ENCODE results near the gene TAS2R3. TPM values are rescaled to one million over a fixed set of nuclear protein-coding genes. Genes with fewer than 3 reads are reported as not detected.
A peak's percentile ranks its signal among the peaks of the same experiment; 100 is the strongest.

The TAS2R3 gene
- total and polyA plus RNA-seq, 4 donors, result 0.47 to 4.1 TPM; not detected in 2

- WGBS, result under 1% methylated on average over 6 of the region's 6 CpGs
- peak overlapping the region; percentile 23 to 87 for H3K9ac ChIP-seq (ENCODE audit: low read depth in 1 of 2, low read length in 2 of 2)
- no peak for TF ChIP-seq FOXA1 (IDR thresholded peaks at IDR 0.05)
- no peak for TF ChIP-seq YY1 (IDR thresholded peaks at IDR 0.05)
- no peak for DNase-seq (ENCODE audit: low spot score)
- no peaks in the 10 kb centered on the region for H3K27me3 ChIP-seq (ENCODE audit: control insufficient read depth in 4 of 4, insufficient read depth in 4 of 4, low read length in 3 of 4)
- peaks cover 10 to 25% (median 17%) of the 10 kb centered on the region in 4 donors for H3K36me3 ChIP-seq (ENCODE audit: control insufficient read depth in 4 of 4, insufficient read depth in 3 of 4, low read depth in 1 of 4, low read length in 3 of 4)
- peak overlapping the region; percentile 68 to 93 (median 92) for H3K4me3 ChIP-seq (ENCODE audit: low read depth in 1 of 3, low read length in 3 of 3)
- H3K9me3 ChIP-seq (ENCODE audit: control insufficient read depth in 4 of 4, low read length in 3 of 4), result no peaks in the 10 kb centered on the region
- peak overlapping the region; percentile 74 to 79 for H3K27ac ChIP-seq (ENCODE audit: low read depth in 1 of 2, low read length in 2 of 2)
- H3K4me1 ChIP-seq (ENCODE audit: control insufficient read depth in 4 of 4, insufficient read depth in 4 of 4, low read length in 3 of 4), result peaks cover 8 to 15% (median 12%) of the 10 kb centered on the region in 4 donors
Measured at GRCh38 chr7:141738592-141739013, 25.3 kb upstream of the TAS2R3 start.

- Histone ChIP-seq H3K4me1 (ENCODE audit: control insufficient read depth in 4 of 4, insufficient read depth in 4 of 4, low read length in 3 of 4) (peaks cover 8 to 15% (median 12%) of the 10 kb centered on the region in 4 donors), H3K36me3 (ENCODE audit: control insufficient read depth in 4 of 4, insufficient read depth in 3 of 4, low read depth in 1 of 4, low read length in 3 of 4) (peaks cover 12 to 31% (median 23%) of the 10 kb centered on the region in 4 donors), H3K4me3 (ENCODE audit: low read depth in 1 of 3, low read length in 3 of 3) (peak overlapping the region in 2 of 3 donors; percentile 68 to 92), H3K9ac (ENCODE audit: low read depth in 1 of 2, low read length in 2 of 2) (no peak overlapping the region), H3K9me3 (ENCODE audit: control insufficient read depth in 4 of 4, low read length in 3 of 4) (no peaks in the 10 kb centered on the region), H3K27me3 (ENCODE audit: control insufficient read depth in 4 of 4, insufficient read depth in 4 of 4, low read length in 3 of 4) (no peaks in the 10 kb centered on the region), H3K27ac (ENCODE audit: low read depth in 1 of 2, low read length in 2 of 2) (no peak overlapping the region)
- TF ChIP-seq GABPA (IDR thresholded peaks at IDR 0.05 in 1 of 2, conservative IDR thresholded peaks at IDR 0.05 in 1 of 2) (no peak), YY1 (IDR thresholded peaks at IDR 0.05) (no peak), FOXA1 (IDR thresholded peaks at IDR 0.05) (no peak), MAX (IDR thresholded peaks at IDR 0.05) (no peak)
- no peak for DNase-seq (ENCODE audit: low spot score)
- 80% methylated on average over 3 of the region's 3 CpGs for WGBS
Measured at GRCh38 chr7:141739250-141739649, 24.6 kb upstream of the TAS2R3 start.

- Histone ChIP-seq H3K4me3 (ENCODE audit: low read depth in 1 of 3, low read length in 3 of 3) (no peak overlapping the region), H3K9me3 (ENCODE audit: control insufficient read depth in 4 of 4, low read length in 3 of 4) (no peaks in the 10 kb centered on the region), H3K27me3 (ENCODE audit: control insufficient read depth in 4 of 4, insufficient read depth in 4 of 4, low read length in 3 of 4) (no peaks in the 10 kb centered on the region), H3K9ac (ENCODE audit: low read depth in 1 of 2, low read length in 2 of 2) (no peak overlapping the region), H3K27ac (ENCODE audit: low read depth in 1 of 2, low read length in 2 of 2) (no peak overlapping the region), H3K36me3 (ENCODE audit: control insufficient read depth in 4 of 4, insufficient read depth in 3 of 4, low read depth in 1 of 4, low read length in 3 of 4) (peaks cover 18 to 52% (median 42%) of the 10 kb centered on the region in 4 donors), H3K4me1 (ENCODE audit: control insufficient read depth in 4 of 4, insufficient read depth in 4 of 4, low read length in 3 of 4) (peaks cover 6 to 12% (median 11%) of the 10 kb centered on the region in 4 donors)
- DNase-seq (ENCODE audit: low spot score), result no peak
- TF ChIP-seq YY1 (IDR thresholded peaks at IDR 0.05) (no peak), TAF1 (conservative IDR thresholded peaks at IDR 0.05) (no peak), RXRA (IDR thresholded peaks at IDR 0.05) (no peak), MAX (IDR thresholded peaks at IDR 0.05) (no peak), FOXA1 (IDR thresholded peaks at IDR 0.05) (no peak), RAD21 (IDR thresholded peaks at IDR 0.05) (no peak), ZBTB33 (IDR thresholded peaks at IDR 0.05) (no peak), HNF4A (conservative IDR thresholded peaks at IDR 0.05) (no peak), GABPA (IDR thresholded peaks at IDR 0.05 in 1 of 2, conservative IDR thresholded peaks at IDR 0.05 in 1 of 2) (no peak), JUND (IDR thresholded peaks at IDR 0.05) (no peak), NR2F2 (IDR thresholded peaks at IDR 0.05) (no peak), EGR1 (IDR thresholded peaks at IDR 0.05; ENCODE audit: low read depth in 2 of 2) (no peak)
- 88% methylated on average over 1 of the region's 1 CpG for WGBS
Measured at GRCh38 chr7:141742229-141742628, 21.7 kb upstream of the TAS2R3 start.
